Mesenchymal stem cell (in vitro differentiated cells and primary cell): ENCODE measurements around the gene TSPYL4.

ENCODE experiments used
- DNase-seq: peaks from one replicate; pipeline ENCODE4 v3.0.0-alpha.2; 2013
- H2AFZ ChIP-seq: one replicate; pipeline ENCODE4 v1.6.1; 2013; ENCODE audit warnings: low read depth, mild to moderate bottlenecking, control low read depth, inconsistent platforms, low read length, moderate library complexity
- H2AK5ac ChIP-seq: 2 replicates; pipeline ENCODE4 v1.6.1; 2013; ENCODE audit warnings: low read length, moderate library complexity, mild to moderate bottlenecking, inconsistent platforms; ENCODE audit not compliant: severe bottlenecking
- H2BK120ac ChIP-seq: one replicate; pipeline ENCODE4 v1.6.1; 2013; ENCODE audit warnings: low read depth, mild to moderate bottlenecking, inconsistent platforms, low read length, moderate library complexity
- H2BK12ac ChIP-seq, 2 experiments: one replicate each; pipeline ENCODE4 v1.6.1; 2013; ENCODE audit warnings: inconsistent platforms in 2 of 2, low read length in 2 of 2, mild to moderate bottlenecking in 2 of 2, moderate library complexity in 2 of 2, control low read depth in 1 of 2
- H2BK15ac ChIP-seq: one replicate; pipeline ENCODE4 v1.6.1; 2013; ENCODE audit warnings: mild to moderate bottlenecking, low read depth, inconsistent platforms; ENCODE audit not compliant: poor library complexity, severe bottlenecking
- H2BK5ac ChIP-seq: 2 replicates; pipeline ENCODE4 v1.6.1; 2013; ENCODE audit warnings: low read depth, mild to moderate bottlenecking, low read length, control low read depth, inconsistent platforms; ENCODE audit not compliant: poor library complexity, severe bottlenecking
- H3K14ac ChIP-seq, 2 experiments: one replicate each; pipeline ENCODE4 v1.6.1; 2013; ENCODE audit warnings: inconsistent platforms in 2 of 2, low read length in 2 of 2, control low read depth in 1 of 2, mild to moderate bottlenecking in 1 of 2, moderate library complexity in 1 of 2
- H3K18ac ChIP-seq, 2 experiments: one replicate each; pipeline ENCODE4 v1.6.1; 2013; ENCODE audit warnings: inconsistent platforms in 2 of 2, low read length in 2 of 2, control low read depth in 1 of 2, low read depth in 1 of 2, mild to moderate bottlenecking in 1 of 2
- H3K23ac ChIP-seq, 2 experiments: one replicate each; pipeline ENCODE4 v1.6.1; 2013; ENCODE audit warnings: inconsistent platforms in 2 of 2, low read length in 2 of 2, mild to moderate bottlenecking in 2 of 2, moderate library complexity in 2 of 2, control low read depth in 1 of 2
- H3K27ac ChIP-seq: 2 replicates; pipeline ENCODE4 v1.5.1; 2013; ENCODE audit warnings: mild to moderate bottlenecking, moderate library complexity, low read length, control low read depth, inconsistent platforms; ENCODE audit not compliant: poor library complexity, severe bottlenecking
- H3K27me3 ChIP-seq, 2 experiments: 2 replicates each; pipeline versions ENCODE4 v1.6.1 to v1.7.0; 2013; ENCODE audit warnings: low read length in 2 of 2, mild to moderate bottlenecking in 2 of 2, moderate library complexity in 2 of 2, control low read depth in 1 of 2, inconsistent platforms in 1 of 2; ENCODE audit not compliant: control insufficient read depth in 1 of 2, insufficient read depth in 1 of 2
- H3K36me3 ChIP-seq, 2 experiments: 2 replicates each; pipeline versions ENCODE4 v1.6.1 to v1.7.0; 2013; ENCODE audit warnings: low read length in 2 of 2, control low read depth in 1 of 2, inconsistent platforms in 1 of 2, low read depth in 1 of 2, mild to moderate bottlenecking in 1 of 2; ENCODE audit not compliant: insufficient read depth in 2 of 2, control insufficient read depth in 1 of 2
- H3K4ac ChIP-seq, 2 experiments: one replicate each; pipeline ENCODE4 v1.6.1; 2013; ENCODE audit warnings: inconsistent platforms in 2 of 2, low read length in 2 of 2, mild to moderate bottlenecking in 2 of 2, moderate library complexity in 2 of 2, control low read depth in 1 of 2, low read depth in 1 of 2
- H3K4me1 ChIP-seq: 2 replicates; pipeline ENCODE4 v1.6.1; 2013; ENCODE audit warnings: low read depth, low read length, control low read depth; ENCODE audit not compliant: control insufficient read depth, insufficient read depth
- H3K4me2 ChIP-seq: 2 replicates; pipeline ENCODE4 v1.6.1; 2013; ENCODE audit warnings: low read length, mild to moderate bottlenecking, inconsistent platforms; ENCODE audit not compliant: poor library complexity, severe bottlenecking
- H3K4me3 ChIP-seq, 2 experiments: 2 replicates each; pipeline versions ENCODE4 v1.5.1 to v1.7.0; 2013; ENCODE audit warnings: low read length in 2 of 2, mild to moderate bottlenecking in 2 of 2, control low read depth in 1 of 2, low read depth in 1 of 2; ENCODE audit not compliant: insufficient read depth in 1 of 2
- H3K79me1 ChIP-seq: replicated peaks from 2 replicates; pipeline ENCODE4 v1.6.1; 2013; ENCODE audit warnings: mild to moderate bottlenecking, control low read depth, low read length, inconsistent platforms; ENCODE audit not compliant: poor library complexity, severe bottlenecking
- H3K9ac ChIP-seq: 2 replicates; pipeline ENCODE4 v1.7.0; 2013; ENCODE audit warnings: mild to moderate bottlenecking, low read length, moderate library complexity
- H3K9me3 ChIP-seq: 2 replicates; pipeline ENCODE4 v1.7.0; 2013; ENCODE audit warnings: mild to moderate bottlenecking, low read length; ENCODE audit not compliant: control insufficient read depth
- H4K8ac ChIP-seq: one replicate; pipeline ENCODE4 v1.6.1; 2013; ENCODE audit warnings: inconsistent platforms, mild to moderate bottlenecking, low read length, moderate library complexity
- H4K91ac ChIP-seq: one replicate; pipeline ENCODE4 v1.6.1; 2013; ENCODE audit warnings: mild to moderate bottlenecking, low read length, inconsistent platforms
- WGBS: methylation state at CpG from one replicate; pipeline ENCODE4 v1.1.7; 2013; ENCODE audit warnings: mixed read lengths; 5-methylcytosine and 5-hydroxymethylcytosine counted together

The TSPYL4 gene

GRCh38 chr6:116265041-116265829 is 11.4 kb upstream of the TSPYL4 start:
- Histone ChIP-seq H3K14ac (no peak overlapping the region), H3K36me3 (peaks cover 0 to 9% of the 10 kb centered on the region in 2 experiments), H4K91ac (no peak overlapping the region), H3K4me2 (no peak overlapping the region), H2BK15ac (no peak overlapping the region), H3K23ac (no peak overlapping the region), H3K18ac (no peak overlapping the region), H3K4ac (no peak overlapping the region), H2AK5ac (no peak overlapping the region), H3K9ac (no peak overlapping the region), H4K8ac (no peak overlapping the region), H2AFZ (no peak overlapping the region), H2BK120ac (no peak overlapping the region), H2BK12ac (no peak overlapping the region), H3K4me3 (no peak overlapping the region), H3K27me3 (no peaks in the 10 kb centered on the region), H3K27ac (no peak overlapping the region), H2BK5ac (no peak overlapping the region), H3K4me1 (peaks cover 7% of the 10 kb centered on the region), H3K79me1 (peaks cover 13% of the 10 kb centered on the region), H3K9me3 (peaks cover 22% of the 10 kb centered on the region)
- WGBS = 85% methylated on average over 4 of the region's 4 CpGs
- no peak for DNase-seq

- no peak overlapping the region for H2BK120ac ChIP-seq
- no peaks in the 10 kb centered on the region for H3K27me3 ChIP-seq
- no peak overlapping the region for H3K27ac ChIP-seq
- H3K9ac ChIP-seq = no peak overlapping the region
- no peak overlapping the region for H2BK5ac ChIP-seq
- no peak overlapping the region for H3K4ac ChIP-seq
- no peak overlapping the region for H2AFZ ChIP-seq
- WGBS = 92% methylated on average over 1 of the region's 1 CpG
- H2BK15ac ChIP-seq = no peak overlapping the region
- peaks cover 22% of the 10 kb centered on the region for H3K9me3 ChIP-seq
- H3K4me3 ChIP-seq = no peak overlapping the region
- DNase-seq = no peak
- no peak overlapping the region for H3K23ac ChIP-seq
- no peak overlapping the region for H2AK5ac ChIP-seq
- no peak overlapping the region for H4K8ac ChIP-seq
- H3K36me3 ChIP-seq = peaks cover 6 to 15% of the 10 kb centered on the region in 2 experiments
- H3K79me1 ChIP-seq = peaks cover 19% of the 10 kb centered on the region
- H3K4me1 ChIP-seq = peaks cover 7% of the 10 kb centered on the region
- H4K91ac ChIP-seq = no peak overlapping the region
- H3K4me2 ChIP-seq = no peak overlapping the region
- no peak overlapping the region for H2BK12ac ChIP-seq
- H3K14ac ChIP-seq = no peak overlapping the region
- no peak overlapping the region for H3K18ac ChIP-seq
These were observed 9.5 kb upstream of the TSPYL4 start for GRCh38 chr6:116263353-116263752.

- H2BK12ac ChIP-seq = no peak overlapping the region
- no peak overlapping the region for H2BK120ac ChIP-seq
- no peak overlapping the region for H2BK15ac ChIP-seq
- H3K9ac ChIP-seq = no peak overlapping the region
- H3K18ac ChIP-seq = no peak overlapping the region
- no peaks in the 10 kb centered on the region for H3K27me3 ChIP-seq
- 98% methylated on average over 18 of the region's 18 CpGs for WGBS
- no peak overlapping the region for H3K4me2 ChIP-seq
- no peak overlapping the region for H2BK5ac ChIP-seq
- no peak overlapping the region for H3K4ac ChIP-seq
- peaks cover 13% of the 10 kb centered on the region for H3K9me3 ChIP-seq
- H3K36me3 ChIP-seq = peaks cover 6 to 7% of the 10 kb centered on the region in 2 experiments
- H2AK5ac ChIP-seq = no peak overlapping the region
- H2AFZ ChIP-seq = no peak overlapping the region
- H3K4me3 ChIP-seq = no peak overlapping the region
- no peaks in the 10 kb centered on the region for H3K4me1 ChIP-seq
- DNase-seq = no peak
- H4K8ac ChIP-seq = no peak overlapping the region
- no peak overlapping the region for H3K27ac ChIP-seq
- no peak overlapping the region for H4K91ac ChIP-seq
- no peak overlapping the region for H3K23ac ChIP-seq
- H3K79me1 ChIP-seq = peaks cover 5% of the 10 kb centered on the region
- no peak overlapping the region for H3K14ac ChIP-seq
These were observed 4.6 kb upstream of the TSPYL4 start for GRCh38 chr6:116258520-116258919.

GRCh38 chr6:116256694-116257093 is 2.8 kb upstream of the TSPYL4 start:
- H3K4me3 ChIP-seq = no peak overlapping the region
- no peak overlapping the region for H3K23ac ChIP-seq
- no peak overlapping the region for H2BK15ac ChIP-seq
- peaks cover 15% of the 10 kb centered on the region for H3K79me1 ChIP-seq
- H2BK12ac ChIP-seq = no peak overlapping the region
- no peak overlapping the region for H2AFZ ChIP-seq
- no peak overlapping the region for H3K27ac ChIP-seq
- no peak overlapping the region for H3K9ac ChIP-seq
- no peak overlapping the region for H2BK120ac ChIP-seq
- peaks cover 12% of the 10 kb centered on the region for H3K4me1 ChIP-seq
- H3K4me2 ChIP-seq = no peak overlapping the region
- no peaks in the 10 kb centered on the region for H3K9me3 ChIP-seq
- no peak overlapping the region for H2BK5ac ChIP-seq
- no peak overlapping the region for H2AK5ac ChIP-seq
- H3K27me3 ChIP-seq = no peaks in the 10 kb centered on the region
- no peak for DNase-seq
- no peak overlapping the region for H3K18ac ChIP-seq
- no peak overlapping the region for H4K91ac ChIP-seq
- H3K14ac ChIP-seq = no peak overlapping the region
- H4K8ac ChIP-seq = no peak overlapping the region
- no CpG with 5 or more reads among the region's 1 CpG for WGBS
- H3K4ac ChIP-seq = no peak overlapping the region
- H3K36me3 ChIP-seq = peaks cover 7 to 15% of the 10 kb centered on the region in 2 experiments
